ENCODE results near the gene TRNP1. TPM values are rescaled to one million over a fixed set of nuclear protein-coding genes. Genes with fewer than 3 reads are reported as not detected.

Gene TRNP1
- total RNA-seq, 2 experiments from 2014 or later, result 0.19 to 0.20 TPM

DNA sequence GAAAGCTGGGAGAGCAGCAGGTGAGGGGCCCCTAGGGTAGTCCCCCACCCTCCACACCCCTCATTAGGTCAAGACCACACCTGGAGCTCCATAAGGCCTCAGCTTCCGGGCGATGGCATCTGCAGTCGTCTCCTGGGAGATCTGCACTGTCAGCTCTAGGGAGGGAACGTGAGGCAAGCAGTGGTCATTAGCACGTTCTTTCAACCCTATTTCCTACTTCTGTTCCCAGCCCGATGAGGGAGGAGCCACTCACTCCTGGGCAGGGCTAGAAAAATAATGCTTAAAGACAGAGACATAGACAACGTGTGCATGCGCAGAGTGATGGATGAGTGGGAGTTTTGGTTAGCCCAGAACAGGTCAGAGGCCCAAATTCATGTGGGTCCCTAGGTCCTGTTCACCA lies 42.9 kb upstream of the TRNP1 start:
- ATAC-seq (ENCODE audit: poor library complexity), result no peak
- DNase-seq, result no peak
- H3K27me3 ChIP-seq (ENCODE audit: control insufficient read depth in 1 of 2, insufficient read depth in 2 of 2, low read length in 2 of 2), result no peaks in the 10 kb centered on the region
- ChIA-PET POLR2A (no interaction called here), CTCF (no interaction called here)
- Mint-ChIP-seq H3K4me3 (no peak overlapping the region), H3K36me3 (ENCODE audit: low read depth) (peaks cover 31% of the 10 kb centered on the region), H3K9me3 (no peaks in the 10 kb centered on the region), H3K27ac (no peak overlapping the region), H3K4me1 (ENCODE audit: low read depth) (no peaks in the 10 kb centered on the region), H3K27me3 (no peaks in the 10 kb centered on the region)
- H3K36me3 ChIP-seq (ENCODE audit: insufficient read depth, low read length), result peaks cover 17% of the 10 kb centered on the region
- TF ChIP-seq, protein P1, sequence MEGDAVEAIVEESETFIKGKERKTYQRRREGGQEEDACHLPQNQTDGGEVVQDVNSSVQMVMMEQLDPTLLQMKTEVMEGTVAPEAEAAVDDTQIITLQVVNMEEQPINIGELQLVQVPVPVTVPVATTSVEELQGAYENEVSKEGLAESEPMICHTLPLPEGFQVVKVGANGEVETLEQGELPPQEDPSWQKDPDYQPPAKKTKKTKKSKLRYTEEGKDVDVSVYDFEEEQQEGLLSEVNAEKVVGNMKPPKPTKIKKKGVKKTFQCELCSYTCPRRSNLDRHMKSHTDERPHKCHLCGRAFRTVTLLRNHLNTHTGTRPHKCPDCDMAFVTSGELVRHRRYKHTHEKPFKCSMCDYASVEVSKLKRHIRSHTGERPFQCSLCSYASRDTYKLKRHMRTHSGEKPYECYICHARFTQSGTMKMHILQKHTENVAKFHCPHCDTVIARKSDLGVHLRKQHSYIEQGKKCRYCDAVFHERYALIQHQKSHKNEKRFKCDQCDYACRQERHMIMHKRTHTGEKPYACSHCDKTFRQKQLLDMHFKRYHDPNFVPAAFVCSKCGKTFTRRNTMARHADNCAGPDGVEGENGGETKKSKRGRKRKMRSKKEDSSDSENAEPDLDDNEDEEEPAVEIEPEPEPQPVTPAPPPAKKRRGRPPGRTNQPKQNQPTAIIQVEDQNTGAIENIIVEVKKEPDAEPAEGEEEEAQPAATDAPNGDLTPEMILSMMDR (IDR thresholded peaks at IDR 0.05), result no peak
- no peak overlapping the region for H3K4me3 ChIP-seq (ENCODE audit: low read length)
- intact Hi-C loops (cut with DNase I, micrococcal nuclease), result no loop called here
- H3K4me1 ChIP-seq (ENCODE audit: insufficient read depth, low read length), result no peaks in the 10 kb centered on the region
- no peak overlapping the region for H3K27ac ChIP-seq (ENCODE audit: low read depth in 1 of 2, low read length in 2 of 2)
- H3K9me3 ChIP-seq (ENCODE audit: control insufficient read depth in 1 of 2, insufficient read depth in 1 of 2, low read length in 2 of 2), result no peaks in the 10 kb centered on the region

DNA sequence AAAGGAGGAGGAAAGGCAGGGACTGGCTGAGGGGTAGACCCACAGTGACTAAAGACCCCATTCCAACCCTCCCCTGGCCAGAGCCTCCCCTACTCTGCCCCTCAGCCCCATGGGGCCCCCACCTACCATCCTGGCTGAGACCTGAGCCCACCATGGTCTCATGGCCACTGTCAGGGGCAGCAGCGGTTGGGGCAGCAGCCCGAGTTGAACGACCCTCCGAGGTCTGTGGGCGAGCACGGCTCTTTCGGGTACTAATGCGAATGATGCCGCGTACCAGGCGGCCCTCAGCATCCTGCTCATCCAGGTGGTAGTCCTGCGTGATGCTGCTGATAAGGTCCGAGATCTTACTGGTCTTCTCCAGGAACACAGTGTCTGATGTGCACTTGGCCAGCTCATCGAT lies 42.3 kb upstream of the TRNP1 start:
- H3K36me3 ChIP-seq (ENCODE audit: insufficient read depth, low read length), result peaks cover 11% of the 10 kb centered on the region
- no peak overlapping the region for H3K27ac ChIP-seq (ENCODE audit: low read depth in 1 of 2, low read length in 2 of 2)
- no peak overlapping the region for H3K4me3 ChIP-seq (ENCODE audit: low read length)
- H3K27ac Mint-ChIP-seq, result no peak overlapping the region
- H3K4me1 Mint-ChIP-seq (ENCODE audit: low read depth), result no peaks in the 10 kb centered on the region
- H3K9me3 Mint-ChIP-seq, result no peaks in the 10 kb centered on the region
- H3K4me1 ChIP-seq (ENCODE audit: insufficient read depth, low read length), result no peaks in the 10 kb centered on the region
- no peaks in the 10 kb centered on the region for H3K27me3 ChIP-seq (ENCODE audit: control insufficient read depth in 1 of 2, insufficient read depth in 2 of 2, low read length in 2 of 2)
- ChIA-PET CTCF (no interaction called here), POLR2A (interaction anchor here (0.6 kb wide), 1 partner anchor 354 kb away, joined by 3 read pairs; no protein-coding TSS in a partner anchor)
- no peak for DNase-seq
- H3K36me3 Mint-ChIP-seq (ENCODE audit: low read depth), result peaks cover 25% of the 10 kb centered on the region
- TF ChIP-seq, protein P1 (IDR thresholded peaks at IDR 0.05), result no peak
- no peak for ATAC-seq (ENCODE audit: poor library complexity)
- H3K9me3 ChIP-seq (ENCODE audit: control insufficient read depth in 1 of 2, insufficient read depth in 1 of 2, low read length in 2 of 2), result no peaks in the 10 kb centered on the region
- H3K27me3 Mint-ChIP-seq, result no peaks in the 10 kb centered on the region
- no peak overlapping the region for H3K4me3 Mint-ChIP-seq
- intact Hi-C loops (cut with DNase I, micrococcal nuclease), result no loop called here

DNA sequence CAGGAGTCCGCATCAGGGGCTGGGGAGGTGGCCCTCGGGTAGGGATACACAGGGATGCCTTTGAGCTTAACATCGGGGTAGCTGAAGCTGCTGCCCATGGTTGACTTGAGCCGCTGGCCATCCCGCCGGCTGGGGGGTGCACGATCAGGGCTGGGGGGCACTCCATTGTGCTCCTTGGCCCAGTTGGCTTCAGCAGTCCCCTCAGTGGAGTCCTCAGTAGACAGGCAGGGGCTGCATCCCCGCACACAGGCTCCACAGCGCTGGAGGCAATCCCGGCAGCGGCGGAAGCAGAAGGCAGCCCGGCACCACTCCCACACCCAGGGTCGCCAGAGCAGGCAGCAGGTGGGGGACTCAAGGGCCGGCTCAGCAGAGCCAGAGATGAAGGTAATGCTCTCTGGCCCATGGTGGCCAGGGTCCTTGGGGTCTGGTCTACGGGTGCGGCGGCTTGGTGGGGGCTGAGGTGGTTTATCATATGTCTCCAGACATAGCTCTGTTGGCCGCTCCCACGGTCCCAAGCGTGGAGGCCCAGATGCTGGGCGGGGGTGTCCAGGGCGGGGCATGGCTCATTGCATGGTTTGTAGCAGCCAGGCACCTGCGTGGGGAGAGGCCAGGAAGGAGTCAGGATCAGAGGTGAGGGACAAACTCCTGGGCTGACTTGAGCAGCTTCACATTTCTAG lies 41.5 kb upstream of the TRNP1 start:
- Mint-ChIP-seq H3K9me3 (no peaks in the 10 kb centered on the region), H3K36me3 (ENCODE audit: low read depth) (peaks cover 17% of the 10 kb centered on the region), H3K4me3 (no peak overlapping the region), H3K4me1 (ENCODE audit: low read depth) (no peaks in the 10 kb centered on the region), H3K27ac (no peak overlapping the region), H3K27me3 (no peaks in the 10 kb centered on the region)
- ChIA-PET POLR2A (no interaction called here), CTCF (no interaction called here)
- intact Hi-C loops (cut with DNase I, micrococcal nuclease), result no loop called here
- ATAC-seq (ENCODE audit: poor library complexity), result no peak
- Histone ChIP-seq H3K4me3 (ENCODE audit: low read length) (no peak overlapping the region), H3K9me3 (ENCODE audit: control insufficient read depth in 1 of 2, insufficient read depth in 1 of 2, low read length in 2 of 2) (no peaks in the 10 kb centered on the region), H3K27me3 (ENCODE audit: control insufficient read depth in 1 of 2, insufficient read depth in 2 of 2, low read length in 2 of 2) (no peaks in the 10 kb centered on the region), H3K36me3 (ENCODE audit: insufficient read depth, low read length) (peaks cover 5% of the 10 kb centered on the region), H3K27ac (ENCODE audit: low read depth in 1 of 2, low read length in 2 of 2) (no peak overlapping the region), H3K4me1 (ENCODE audit: insufficient read depth, low read length) (no peaks in the 10 kb centered on the region)
- TF ChIP-seq, protein P1 (IDR thresholded peaks at IDR 0.05), result no peak
- DNase-seq, result no peak
